HCT116 (cell line): Measurements from ENCODE around the gene NAA60. TPM values are rescaled to one million over a fixed set of nuclear protein-coding genes. Genes with fewer than 3 reads are reported as not detected.

Experiments
- ATAC-seq: fragments of 200-7000 bp; cut with Tn5 transposase; 2 replicates; pipeline ENCODE4 v1.9.1; 2020; ENCODE audit warnings: mild to moderate bottlenecking, moderate library complexity
- BruUV-seq: library from RNA; stranded (reverse); fragments of 400-500 nt; replicated peaks from 2 replicates; lab custom pipeline; 2021; lab: Mats Ljungman, UMichigan
- CTCF ChIA-PET: fragments of 300-600 bp; sonication (Branson Sonifier 250); formaldehyde crosslinking; loops from one replicate; lab custom pipeline; 2021; ENCODE audit warnings: antibody characterized with exemption; lab: Charles Lee
- POLR2A ChIA-PET: fragments of 300-600, 350-600 bp; sonication (Branson Sonifier 250); formaldehyde crosslinking; loops from one replicate; lab custom pipeline; 2021; ENCODE audit warnings: antibody characterized with exemption; lab: Charles Lee
- RAD21 ChIA-PET, 2 experiments: fragments of 300-600 bp; sonication (Branson Sonifier 250); formaldehyde crosslinking; loops; one replicate each; lab custom pipeline; 2023; ENCODE audit warnings: low total read pairs in 2 of 2; ENCODE audit not compliant: uncharacterized antibody in 2 of 2, unreplicated experiment in 2 of 2, low non-redundant PET in 1 of 2; lab: Charles Lee
- DNase-seq: peaks from one replicate; pipeline ENCODE4 v3.0.0-alpha.2; 2010; ENCODE audit warnings: low read depth, low spot score
- H2AFZ ChIP-seq: fragments of 200-600 bp; shearing (Covaris generic), sonication (generic); 2 replicates; pipeline ENCODE4 v1.6.1; 2017; ENCODE audit warnings: low read depth, mixed run types, mixed read lengths, antibody characterized with exemption, low read length; ENCODE audit not compliant: poor library complexity, severe bottlenecking
- H3K27ac ChIP-seq: 2 replicates; pipeline ENCODE4 v1.5.1; 2012; ENCODE audit warnings: low read depth, low read length
- H3K27me3 ChIP-seq: fragments of 200-600 bp; sonication (generic); 2 replicates; pipeline ENCODE4 v1.6.1; 2016; ENCODE audit warnings: mixed run types, low read length, mixed read lengths; ENCODE audit not compliant: insufficient read depth
- H3K36me3 ChIP-seq, 2 experiments: fragments of 200-500 bp in 1 of 2; fragments of 200-600 bp in 1 of 2; sonication (Bioruptor generic) in 1 of 2; sonication (generic) in 1 of 2; 2 replicates each; pipeline versions ENCODE4 v1.5.1 to v1.6.1; 2014 to 2016; ENCODE audit warnings: low read length in 2 of 2, inconsistent platforms in 1 of 2, mixed read lengths in 1 of 2, mixed run types in 1 of 2; ENCODE audit not compliant: insufficient read depth in 2 of 2, control insufficient read depth in 1 of 2
- H3K4me1 ChIP-seq, 2 experiments: fragments of 200-600 bp in 1 of 2; sonication (generic) in 1 of 2; 2 replicates each; pipeline versions ENCODE4 v1.5.1 to v1.6.1; 2012 to 2017; ENCODE audit warnings: low read length in 2 of 2, inconsistent platforms in 1 of 2, mild to moderate bottlenecking in 1 of 2, mixed read lengths in 1 of 2, mixed run types in 1 of 2, moderate library complexity in 1 of 2; ENCODE audit not compliant: insufficient read depth in 2 of 2, control insufficient read depth in 1 of 2
- H3K4me2 ChIP-seq: fragments of 200-600 bp; sonication (generic); 2 replicates; pipeline ENCODE4 v1.6.1; 2017; ENCODE audit warnings: mixed run types, low read length, mixed read lengths
- H3K4me3 ChIP-seq, 2 experiments: fragments of 200-600 bp in 1 of 2; sonication (generic) in 1 of 2; replicated peaks in 1 of 2; 2 replicates each; pipeline ENCODE4 v1.5.1; 2011 to 2016; ENCODE audit warnings: low read length in 2 of 2, control low read depth in 1 of 2, low read depth in 1 of 2, mild to moderate bottlenecking in 1 of 2, mixed read lengths in 1 of 2, mixed run types in 1 of 2
- H3K79me2 ChIP-seq: fragments of 200-600 bp; sonication (generic); 2 replicates; pipeline ENCODE4 v1.6.1; 2017; ENCODE audit warnings: mild to moderate bottlenecking, mixed run types, low read length, moderate library complexity, mixed read lengths; ENCODE audit not compliant: insufficient read depth
- H3K9ac ChIP-seq: fragments of 200-600 bp; sonication (generic); 2 replicates; pipeline ENCODE4 v1.6.1; 2016; ENCODE audit warnings: low read length, mixed read lengths
- H3K9me2 ChIP-seq: fragments of 200-600 bp; sonication (generic), shearing (Covaris generic); 2 replicates; pipeline ENCODE4 v1.6.1; 2017; ENCODE audit warnings: mixed run types, mild to moderate bottlenecking, moderate library complexity; ENCODE audit not compliant: insufficient read depth
- H3K9me3 ChIP-seq, 2 experiments: fragments of 200-500 bp in 1 of 2; fragments of 200-600 bp in 1 of 2; sonication (Bioruptor generic) in 1 of 2; sonication (generic) in 1 of 2; 2 replicates each; pipeline ENCODE4 v1.6.1; 2014 to 2017; ENCODE audit warnings: low read length in 2 of 2, mixed read lengths in 2 of 2, inconsistent platforms in 1 of 2, low read depth in 1 of 2, mild to moderate bottlenecking in 1 of 2, mixed run types in 1 of 2, moderate library complexity in 1 of 2; ENCODE audit not compliant: control insufficient read depth in 1 of 2, insufficient read depth in 1 of 2
- H4K20me1 ChIP-seq: fragments of 200-600 bp; sonication (generic), shearing (Covaris generic); 2 replicates; pipeline ENCODE4 v1.6.1; 2017; ENCODE audit warnings: mixed run types, mild to moderate bottlenecking, moderate library complexity; ENCODE audit not compliant: insufficient read depth
- CBX3 ChIP-seq: IDR thresholded peaks from 2 replicates; pipeline ENCODE4 v1.6.1; 2012; ENCODE audit warnings: low read depth
- CEBPB ChIP-seq: IDR thresholded peaks from 2 replicates; pipeline ENCODE4 v1.6.1; 2012; ENCODE audit warnings: low read depth
- EGR1 ChIP-seq: IDR thresholded peaks from 2 replicates; pipeline ENCODE4 v1.6.1; 2012; ENCODE audit warnings: low read depth
- ELF1 ChIP-seq: IDR thresholded peaks from 2 replicates; pipeline ENCODE4 v1.6.1; 2012; ENCODE audit warnings: low read depth, borderline replicate concordance
- EZH2 ChIP-seq: fragments of 200-600 bp; sonication (generic); IDR thresholded peaks from 2 replicates; pipeline ENCODE4 v1.6.1; 2017; ENCODE audit warnings: antibody characterized with exemption, mixed run types
- EZH2phosphoT487 ChIP-seq: fragments of 200-600 bp; IDR thresholded peaks from 2 replicates; pipeline ENCODE4 v1.6.1; 2018; ENCODE audit warnings: antibody characterized with exemption, borderline replicate concordance
- FOSL1 ChIP-seq: IDR thresholded peaks from 2 replicates; pipeline ENCODE4 v1.6.1; 2012; ENCODE audit warnings: low read depth
- JUND ChIP-seq: IDR thresholded peaks from 2 replicates; pipeline ENCODE4 v1.6.1; 2012
- POLR2AphosphoS5 ChIP-seq: IDR thresholded peaks from 2 replicates; pipeline ENCODE4 v1.6.1; 2011; ENCODE audit warnings: mild to moderate bottlenecking, low read depth, low read length, moderate library complexity
- RAD21 ChIP-seq: IDR thresholded peaks from 2 replicates; pipeline ENCODE4 v1.6.1; 2012; ENCODE audit warnings: low read depth, mild to moderate bottlenecking
- SIN3A ChIP-seq: IDR thresholded peaks from 2 replicates; pipeline ENCODE4 v1.6.1; 2012; ENCODE audit warnings: low read depth
- SP1 ChIP-seq: IDR thresholded peaks from 2 replicates; pipeline ENCODE4 v1.6.1; 2012; ENCODE audit warnings: low read depth
- SRF ChIP-seq: IDR thresholded peaks from 2 replicates; pipeline ENCODE4 v1.6.1; 2012; ENCODE audit warnings: low read depth
- TCF7L2 ChIP-seq: IDR thresholded peaks from 2 replicates; pipeline ENCODE4 v1.7.0; 2011; ENCODE audit warnings: borderline replicate concordance, inconsistent platforms; ENCODE audit not compliant: insufficient read depth, insufficient read length; ENCODE audit errors: extremely low read depth
- YY1 ChIP-seq: IDR thresholded peaks from 2 replicates; pipeline ENCODE4 v1.6.1; 2011; ENCODE audit warnings: low read length, low read depth, moderate library complexity, mild to moderate bottlenecking; ENCODE audit not compliant: insufficient replicate concordance; ENCODE audit errors: extremely low read depth
- ZFX ChIP-seq: fragments of 450-650 bp; IDR thresholded peaks from 2 replicates; pipeline ENCODE4 v1.6.1; 2017
- ZNF274 ChIP-seq: fragments of 200-500 bp; sonication (Bioruptor generic); IDR thresholded peaks from 2 replicates; pipeline ENCODE4 v1.6.1; 2014; ENCODE audit warnings: mild to moderate bottlenecking, low read depth, low read length, inconsistent platforms
- intact Hi-C: fragments of 100-400 bp; cut with micrococcal nuclease; formaldehyde crosslinking; loops from 2 replicates; pipeline ENCODE4 v1.10.0; 2022
- total RNA-seq: library from RNA; stranded (reverse); gene quantifications from one replicate; pipeline ENCODE4 v1.2.1, GENCODE V29; 2021; ENCODE audit not compliant: unreplicated experiment
- TF ChIP-seq, protein P1 (sequence below): IDR thresholded peaks from 2 replicates; pipeline ENCODE4 v1.6.1; 2011; ENCODE audit warnings: mild to moderate bottlenecking, low read length, moderate library complexity; ENCODE audit not compliant: insufficient replicate concordance; ENCODE audit errors: extremely low read depth
- TF ChIP-seq, protein P2 (sequence below): IDR thresholded peaks from 2 replicates; pipeline ENCODE4 v1.6.1; 2012
- TF ChIP-seq, protein P3 (sequence below): IDR thresholded peaks from 2 replicates; pipeline ENCODE4 v1.6.1; 2012

The NAA60 gene
- total RNA-seq, 1 experiment from 2014 or later = 32.2 TPM

GRCh38 chr16:3443108-3444031, at the start of gene NAA60, which contains the start of gene ZNF597 (continued):
- TF ChIP-seq TCF7L2 (no peak), CEBPB (no peak), JUND (no peak), EZH2phosphoT487 (no peak), EGR1 (peak; percentile 74), SIN3A (no peak), FOSL1 (no peak), ZNF274 (no peak), ZFX (peak; percentile 76), ELF1 (no peak)
- TF ChIP-seq, all 23 proteins: peak for 5

DNA sequence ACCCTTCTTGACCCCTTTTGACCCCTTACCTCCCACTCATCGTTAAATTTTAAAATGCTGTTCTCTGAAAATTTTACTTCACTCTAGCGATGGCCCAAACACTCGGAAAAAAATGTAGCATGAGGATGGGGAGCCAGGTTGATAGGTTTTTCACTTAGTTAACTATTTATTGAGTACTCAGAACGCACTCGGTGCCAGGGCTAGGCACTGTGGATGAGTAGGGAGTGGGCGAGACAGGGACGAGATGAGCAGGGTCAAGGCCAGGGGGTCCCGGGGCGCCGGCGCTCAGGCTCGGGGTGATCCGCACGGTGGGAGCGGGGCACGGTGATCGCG, 43.1 kb upstream of the NAA60 start:
- peaks cover 59% of the 10 kb centered on the region for H3K79me2 ChIP-seq
- H3K27me3 ChIP-seq = no peaks in the 10 kb centered on the region
- peaks cover 14 to 44% of the 10 kb centered on the region in 2 experiments; a peak in 3 of 4 replicates for H3K36me3 ChIP-seq
- DNase-seq (no peak), ATAC-seq (no peak)
- H3K4me2 ChIP-seq = peak overlapping the region; percentile 99
- no peak overlapping the region for H2AFZ ChIP-seq
- peak overlapping the region; percentile 83 for H3K27ac ChIP-seq
- no peaks in the 10 kb centered on the region for H3K9me2 ChIP-seq
- H3K9me3 ChIP-seq = peaks cover 0 to 3% of the 10 kb centered on the region in 2 experiments; a peak in 1 of 4 replicates
- no peaks in the 10 kb centered on the region for H4K20me1 ChIP-seq
- ChIA-PET RAD21 (no interaction called here), POLR2A (interaction anchor here (0.9 to 1.5 kb wide), 4 partner anchors 8 to 44 kb away, joined by 4 read pairs; partner anchors contain the start of genes NAA60 and ZNF597), CTCF (interaction anchor here (1.0 to 1.5 kb wide), 2 partner anchors 101 to 133 kb away, joined by 3 to 4 read pairs; partner anchors contain the start of gene CLUAP1)
- intact Hi-C loops = no loop called here
- BruUV-seq = TSS peak; percentile 68
- peak overlapping the region; percentile 88 for H3K9ac ChIP-seq
- peaks cover 5 to 12% of the 10 kb centered on the region in 2 experiments; a peak in 3 of 4 replicates for H3K4me1 ChIP-seq
- peak overlapping the region; percentile 92 to 96 for H3K4me3 ChIP-seq
- TF ChIP-seq TCF7L2 = no peak
- no peak for TF ChIP-seq SRF
- TF ChIP-seq CBX3 = no peak
- no peak for TF ChIP-seq POLR2AphosphoS5
- TF ChIP-seq FOSL1 = no peak
- TF ChIP-seq SP1 = no peak
- no peak for TF ChIP-seq EZH2phosphoT487
- no peak for TF ChIP-seq YY1
- TF ChIP-seq, protein P1, sequence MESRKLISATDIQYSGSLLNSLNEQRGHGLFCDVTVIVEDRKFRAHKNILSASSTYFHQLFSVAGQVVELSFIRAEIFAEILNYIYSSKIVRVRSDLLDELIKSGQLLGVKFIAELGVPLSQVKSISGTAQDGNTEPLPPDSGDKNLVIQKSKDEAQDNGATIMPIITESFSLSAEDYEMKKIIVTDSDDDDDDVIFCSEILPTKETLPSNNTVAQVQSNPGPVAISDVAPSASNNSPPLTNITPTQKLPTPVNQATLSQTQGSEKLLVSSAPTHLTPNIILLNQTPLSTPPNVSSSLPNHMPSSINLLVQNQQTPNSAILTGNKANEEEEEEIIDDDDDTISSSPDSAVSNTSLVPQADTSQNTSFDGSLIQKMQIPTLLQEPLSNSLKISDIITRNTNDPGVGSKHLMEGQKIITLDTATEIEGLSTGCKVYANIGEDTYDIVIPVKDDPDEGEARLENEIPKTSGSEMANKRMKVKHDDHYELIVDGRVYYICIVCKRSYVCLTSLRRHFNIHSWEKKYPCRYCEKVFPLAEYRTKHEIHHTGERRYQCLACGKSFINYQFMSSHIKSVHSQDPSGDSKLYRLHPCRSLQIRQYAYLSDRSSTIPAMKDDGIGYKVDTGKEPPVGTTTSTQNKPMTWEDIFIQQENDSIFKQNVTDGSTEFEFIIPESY = no peak
- TF ChIP-seq SIN3A = no peak
- no peak for TF ChIP-seq EGR1
- no peak for TF ChIP-seq ELF1
- TF ChIP-seq, protein P2, sequence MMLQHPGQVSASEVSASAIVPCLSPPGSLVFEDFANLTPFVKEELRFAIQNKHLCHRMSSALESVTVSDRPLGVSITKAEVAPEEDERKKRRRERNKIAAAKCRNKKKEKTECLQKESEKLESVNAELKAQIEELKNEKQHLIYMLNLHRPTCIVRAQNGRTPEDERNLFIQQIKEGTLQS = no peak
- TF ChIP-seq EZH2 = no peak
- TF ChIP-seq, protein P3, sequence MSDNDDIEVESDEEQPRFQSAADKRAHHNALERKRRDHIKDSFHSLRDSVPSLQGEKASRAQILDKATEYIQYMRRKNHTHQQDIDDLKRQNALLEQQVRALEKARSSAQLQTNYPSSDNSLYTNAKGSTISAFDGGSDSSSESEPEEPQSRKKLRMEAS = no peak
- TF ChIP-seq RAD21 = no peak
